ENCODE measurements around the gene NEURL2.
"Not testable (repeated sequence)": the region's sequence is repeated elsewhere in the genome, so short reads cannot be mapped to it uniquely, and the experiment has no call there.

Gene NEURL2

GRCh38 chr20:45878076-45878761 is 12.8 kb downstream of the NEURL2 start:
- H3K4me1 ChIP-seq: no peaks in the 10 kb centered on the region
- no peaks in the 10 kb centered on the region for H3K36me3 ChIP-seq (ENCODE audit: control insufficient read depth, insufficient read depth, low read length)
- no peak overlapping the region for H3K4me2 ChIP-seq (ENCODE audit: low read length)
- no peaks in the 10 kb centered on the region for H3K27me3 ChIP-seq (ENCODE audit: control insufficient read depth, insufficient read depth, low read length)
- no peak overlapping the region for H3K9ac ChIP-seq
- no peak overlapping the region for H3K4me3 ChIP-seq (ENCODE audit: low read depth, low read length)
- no peak for TF ChIP-seq CTCF (IDR thresholded peaks at IDR 0.05)
- peaks cover 4% of the 10 kb centered on the region for H3K79me2 ChIP-seq
- H2AFZ ChIP-seq: no peak overlapping the region
- H3K9me3 ChIP-seq (ENCODE audit: control insufficient read depth, low read length): no peaks in the 10 kb centered on the region
- H3K27ac ChIP-seq: no peak overlapping the region

DNA sequence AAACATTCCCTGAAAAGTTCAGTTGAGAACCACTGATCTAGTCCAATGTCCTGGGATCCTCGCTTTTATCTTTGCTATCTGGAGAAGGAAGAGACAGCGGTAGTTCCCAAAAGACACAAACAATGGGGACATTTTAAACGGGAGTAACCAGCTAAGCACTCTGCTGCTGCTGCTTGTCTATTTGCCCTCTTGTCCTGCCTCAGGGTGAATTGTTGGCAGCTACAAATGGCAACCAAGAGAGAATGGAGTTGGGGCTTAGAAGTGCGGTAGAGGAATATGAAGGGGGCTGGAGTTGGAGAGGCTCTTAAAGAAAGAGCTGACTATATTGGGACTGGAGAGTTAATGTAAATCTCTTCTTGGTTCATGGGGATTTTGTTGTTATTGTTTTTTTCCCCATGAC is 16.4 kb downstream of the NEURL2 start:
- Histone ChIP-seq H3K36me3 (ENCODE audit: control insufficient read depth, insufficient read depth, low read length) (no peaks in the 10 kb centered on the region), H3K4me1 (no peaks in the 10 kb centered on the region), H3K9me3 (ENCODE audit: control insufficient read depth, low read length) (no peaks in the 10 kb centered on the region), H2AFZ (no peak overlapping the region), H3K27me3 (ENCODE audit: control insufficient read depth, insufficient read depth, low read length) (no peaks in the 10 kb centered on the region), H3K9ac (no peak overlapping the region), H3K27ac (no peak overlapping the region), H3K79me2 (no peaks in the 10 kb centered on the region), H3K4me3 (ENCODE audit: low read depth, low read length) (no peak overlapping the region), H3K4me2 (ENCODE audit: low read length) (no peak overlapping the region)
- no peak for TF ChIP-seq CTCF (IDR thresholded peaks at IDR 0.05)

GRCh38 chr20:45874104-45874481 is 16.9 kb downstream of the NEURL2 start:
- H3K79me2 ChIP-seq; H3K36me3 ChIP-seq (ENCODE audit: control insufficient read depth, insufficient read depth, low read length); H3K4me2 ChIP-seq (ENCODE audit: low read length); H3K27ac ChIP-seq; H3K9me3 ChIP-seq (ENCODE audit: control insufficient read depth, low read length); H3K4me3 ChIP-seq (ENCODE audit: low read depth, low read length); H3K4me1 ChIP-seq; H2AFZ ChIP-seq; H3K27me3 ChIP-seq (ENCODE audit: control insufficient read depth, insufficient read depth, low read length); H3K9ac ChIP-seq: not testable (repeated sequence)

GRCh38 chr20:45873409-45874103 is 17.5 kb downstream of the NEURL2 start:
- no peak for TF ChIP-seq CTCF (IDR thresholded peaks at IDR 0.05)

DNA sequence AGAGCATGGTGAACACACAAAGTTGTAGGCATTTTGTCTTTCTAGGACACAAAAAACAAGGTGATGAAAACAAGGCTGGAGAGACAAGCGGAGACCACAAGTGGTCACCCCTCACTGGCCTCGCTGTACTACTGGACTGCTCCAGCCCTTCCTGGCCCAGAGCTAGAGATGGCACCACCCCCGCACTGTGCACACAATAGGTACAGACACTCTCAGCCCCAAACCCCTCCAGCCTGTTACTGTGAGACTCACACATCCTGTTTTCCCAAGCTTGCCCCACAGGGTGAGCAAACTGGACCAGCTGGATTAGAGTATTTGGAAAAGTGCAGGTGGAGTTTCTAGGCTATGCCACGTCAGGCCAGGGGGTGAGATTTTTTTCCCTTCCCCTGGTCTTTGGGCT is 18.4 kb downstream of the NEURL2 start:
- Histone ChIP-seq H3K27me3 (ENCODE audit: control insufficient read depth, insufficient read depth, low read length) (no peaks in the 10 kb centered on the region), H3K79me2 (no peaks in the 10 kb centered on the region)

More at GRCh38 chr20:45873409-45874103, 17.5 kb downstream of the NEURL2 start:
- Histone ChIP-seq H3K9me3 (ENCODE audit: control insufficient read depth, low read length) (no peaks in the 10 kb centered on the region), H2AFZ (no peak overlapping the region), H3K9ac (no peak overlapping the region), H3K79me2 (no peaks in the 10 kb centered on the region), H3K27ac (no peak overlapping the region), H3K36me3 (ENCODE audit: control insufficient read depth, insufficient read depth, low read length) (no peaks in the 10 kb centered on the region), H3K4me3 (ENCODE audit: low read depth, low read length) (no peak overlapping the region), H3K4me2 (ENCODE audit: low read length) (no peak overlapping the region), H3K27me3 (ENCODE audit: control insufficient read depth, insufficient read depth, low read length) (no peaks in the 10 kb centered on the region), H3K4me1 (no peaks in the 10 kb centered on the region)

More for the DNA sequence above, 18.4 kb downstream of the NEURL2 start:
- H3K4me1 ChIP-seq: no peaks in the 10 kb centered on the region
- H3K36me3 ChIP-seq (ENCODE audit: control insufficient read depth, insufficient read depth, low read length): no peaks in the 10 kb centered on the region
- no peak overlapping the region for H3K4me3 ChIP-seq (ENCODE audit: low read depth, low read length)
- no peak overlapping the region for H2AFZ ChIP-seq
- H3K9ac ChIP-seq: no peak overlapping the region
- H3K4me2 ChIP-seq (ENCODE audit: low read length): no peak overlapping the region
- TF ChIP-seq CTCF (IDR thresholded peaks at IDR 0.05): no peak
- H3K9me3 ChIP-seq (ENCODE audit: control insufficient read depth, low read length): no peaks in the 10 kb centered on the region
- no peak overlapping the region for H3K27ac ChIP-seq
